ENCODE measurements around the gene NFE2. TPM values are rescaled to one million over a fixed set of nuclear protein-coding genes. Genes with fewer than 3 reads are reported as not detected.

NFE2 gene
- polyA plus RNA-seq, 1 donor (not counting 4 experiments of a cell fraction or from before 2014, with no cell fraction given), result 0.25 TPM

DNA sequence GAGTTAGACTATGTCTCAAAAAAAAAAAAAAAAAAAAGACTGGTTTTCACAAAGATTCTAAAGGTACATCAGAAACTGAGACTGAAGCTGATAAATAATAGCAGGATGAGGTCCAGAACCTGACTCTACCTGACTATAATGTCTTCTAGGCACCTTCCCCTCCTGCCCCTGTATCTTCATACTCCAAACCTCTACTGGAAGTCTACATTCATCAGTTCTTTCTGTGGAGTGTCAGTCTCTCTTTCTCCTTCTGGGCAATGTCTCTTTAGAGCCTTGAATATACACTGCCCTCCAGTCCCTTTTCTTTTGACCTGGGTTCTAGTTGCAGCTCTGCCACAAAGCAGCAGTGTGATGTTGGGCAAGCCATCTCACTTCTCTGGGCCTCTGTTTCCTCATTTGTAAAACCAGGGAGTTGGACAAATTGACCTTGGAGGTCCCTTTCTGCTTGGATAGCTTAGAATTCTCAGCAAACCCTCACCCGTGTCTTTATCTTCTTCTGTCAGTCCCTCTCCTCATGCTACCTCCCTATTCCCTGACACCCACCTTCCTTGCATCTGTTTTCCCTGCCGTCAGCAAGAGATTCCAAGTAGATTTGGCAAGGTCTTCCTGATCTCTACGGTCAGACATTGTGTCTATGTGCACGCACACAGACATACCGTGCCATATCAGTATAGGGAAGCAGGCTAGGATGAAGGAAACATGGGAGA is 4.3 kb downstream of the NFE2 start:
- no peak overlapping the region for H3K9ac ChIP-seq (ENCODE audit: control insufficient read depth, extremely low read depth, insufficient read depth, low read length)
- DNase-seq (ENCODE audit: low read depth, low spot score) (no peak), FAIRE-seq (no peak)
- dilution Hi-C loops (cut with MboI; ENCODE audit: extremely low pct_ligation_motif_present, low sequenced_read_pairs), result no loop called here
- peaks cover 25% of the 10 kb centered on the region for H3K4me1 ChIP-seq (ENCODE audit: control insufficient read depth, extremely low read depth, insufficient read depth, low read length)
- H3K9me1 ChIP-seq (ENCODE audit: control insufficient read depth, extremely low read depth, insufficient read depth, low read length), result no peaks in the 10 kb centered on the region
- no peak overlapping the region for H3K4me2 ChIP-seq (ENCODE audit: control insufficient read depth, extremely low read depth, insufficient read depth, low read depth, low read length)
- no peaks in the 10 kb centered on the region for H3K36me3 ChIP-seq (ENCODE audit: control insufficient read depth in 2 of 2, extremely low read depth in 1 of 2, insufficient read depth in 2 of 2, low read length in 2 of 2)
- H3K79me2 ChIP-seq (ENCODE audit: control insufficient read depth, insufficient read depth, low read length), result no peaks in the 10 kb centered on the region
- no peak overlapping the region for H3K4me3 ChIP-seq (ENCODE audit: control insufficient read depth in 2 of 3, extremely low read depth in 1 of 3, insufficient read depth in 2 of 3, low read depth in 1 of 3, low read length in 3 of 3)
- TF ChIP-seq CTCF (optimal IDR thresholded peaks at IDR 0.05 in 1 of 3, IDR thresholded peaks at IDR 0.05 in 1 of 3, conservative IDR thresholded peaks at IDR 0.05 in 1 of 3; ENCODE audit: extremely low read depth in 1 of 3, insufficient read depth in 2 of 3, low read length in 3 of 3) (no peak), EZH2 (IDR thresholded peaks at IDR 0.05; ENCODE audit: low read length) (no peak)
- H3K27me3 ChIP-seq (ENCODE audit: control insufficient read depth, extremely low read depth, insufficient read depth, low read length), result no peaks in the 10 kb centered on the region
- H3K27ac ChIP-seq (ENCODE audit: control insufficient read depth, insufficient read depth, low read length), result no peak overlapping the region
- no peak overlapping the region for H2AFZ ChIP-seq (ENCODE audit: control insufficient read depth, low read length)
- no peaks in the 10 kb centered on the region for H3K9me3 ChIP-seq (ENCODE audit: control insufficient read depth, low read depth, low read length)
- H4K20me1 ChIP-seq (ENCODE audit: control insufficient read depth, extremely low read depth, insufficient read depth, low read length), result no peaks in the 10 kb centered on the region

- DNase-seq (ENCODE audit: low read depth, low spot score), result no peak
- Histone ChIP-seq H3K4me3 (ENCODE audit: control insufficient read depth in 2 of 3, extremely low read depth in 1 of 3, insufficient read depth in 2 of 3, low read depth in 1 of 3, low read length in 3 of 3) (no peak overlapping the region), H3K27me3 (ENCODE audit: control insufficient read depth, extremely low read depth, insufficient read depth, low read length) (no peaks in the 10 kb centered on the region), H3K27ac (ENCODE audit: control insufficient read depth, insufficient read depth, low read length) (no peak overlapping the region), H2AFZ (ENCODE audit: control insufficient read depth, low read length) (no peak overlapping the region), H4K20me1 (ENCODE audit: control insufficient read depth, extremely low read depth, insufficient read depth, low read length) (no peaks in the 10 kb centered on the region), H3K9me1 (ENCODE audit: control insufficient read depth, extremely low read depth, insufficient read depth, low read length) (no peaks in the 10 kb centered on the region), H3K9ac (ENCODE audit: control insufficient read depth, extremely low read depth, insufficient read depth, low read length) (no peak overlapping the region), H3K4me2 (ENCODE audit: control insufficient read depth, extremely low read depth, insufficient read depth, low read depth, low read length) (no peak overlapping the region), H3K9me3 (ENCODE audit: control insufficient read depth, low read depth, low read length) (no peaks in the 10 kb centered on the region), H3K79me2 (ENCODE audit: control insufficient read depth, insufficient read depth, low read length) (no peaks in the 10 kb centered on the region), H3K4me1 (ENCODE audit: control insufficient read depth, extremely low read depth, insufficient read depth, low read length) (peaks cover 12% of the 10 kb centered on the region), H3K36me3 (ENCODE audit: control insufficient read depth in 2 of 2, extremely low read depth in 1 of 2, insufficient read depth in 2 of 2, low read length in 2 of 2) (no peaks in the 10 kb centered on the region)
- no peak for FAIRE-seq
- no peak for TF ChIP-seq CTCF (optimal IDR thresholded peaks at IDR 0.05 in 1 of 3, IDR thresholded peaks at IDR 0.05 in 1 of 3, conservative IDR thresholded peaks at IDR 0.05 in 1 of 3; ENCODE audit: extremely low read depth in 1 of 3, insufficient read depth in 2 of 3, low read length in 3 of 3)
- no peak for TF ChIP-seq EZH2 (IDR thresholded peaks at IDR 0.05; ENCODE audit: low read length)
- dilution Hi-C loops (cut with MboI; ENCODE audit: extremely low pct_ligation_motif_present, low sequenced_read_pairs), result no loop called here
Observed at GRCh38 chr12:54294953-54295566, 5.8 kb downstream of the NFE2 start.

Measured in keratinocyte (primary cell).